KOPT-K1 (cell line): Measurements from ENCODE around the gene MED12L.

Source experiments
- H3K27ac ChIP-seq: fragments of 200-600 bp; sonication (generic); 2 replicates; pipeline ENCODE4 v1.5.1; 2016; ENCODE audit warnings: antibody characterized with exemption, mild to moderate bottlenecking, low read depth, low read length; ENCODE audit not compliant: poor library complexity, severe bottlenecking
- H3K36me3 ChIP-seq: fragments of 200-600 bp; sonication (generic); 2 replicates; pipeline ENCODE4 v1.5.1; 2017; ENCODE audit warnings: antibody characterized with exemption, mild to moderate bottlenecking, low read length, moderate library complexity; ENCODE audit not compliant: insufficient read depth
- H3K9me3 ChIP-seq: fragments of 200-600 bp; sonication (generic); 2 replicates; pipeline ENCODE4 v1.5.1; 2017; ENCODE audit warnings: antibody characterized with exemption, low read length, mild to moderate bottlenecking; ENCODE audit not compliant: insufficient read depth, poor library complexity, severe bottlenecking

The MED12L gene

DNA sequence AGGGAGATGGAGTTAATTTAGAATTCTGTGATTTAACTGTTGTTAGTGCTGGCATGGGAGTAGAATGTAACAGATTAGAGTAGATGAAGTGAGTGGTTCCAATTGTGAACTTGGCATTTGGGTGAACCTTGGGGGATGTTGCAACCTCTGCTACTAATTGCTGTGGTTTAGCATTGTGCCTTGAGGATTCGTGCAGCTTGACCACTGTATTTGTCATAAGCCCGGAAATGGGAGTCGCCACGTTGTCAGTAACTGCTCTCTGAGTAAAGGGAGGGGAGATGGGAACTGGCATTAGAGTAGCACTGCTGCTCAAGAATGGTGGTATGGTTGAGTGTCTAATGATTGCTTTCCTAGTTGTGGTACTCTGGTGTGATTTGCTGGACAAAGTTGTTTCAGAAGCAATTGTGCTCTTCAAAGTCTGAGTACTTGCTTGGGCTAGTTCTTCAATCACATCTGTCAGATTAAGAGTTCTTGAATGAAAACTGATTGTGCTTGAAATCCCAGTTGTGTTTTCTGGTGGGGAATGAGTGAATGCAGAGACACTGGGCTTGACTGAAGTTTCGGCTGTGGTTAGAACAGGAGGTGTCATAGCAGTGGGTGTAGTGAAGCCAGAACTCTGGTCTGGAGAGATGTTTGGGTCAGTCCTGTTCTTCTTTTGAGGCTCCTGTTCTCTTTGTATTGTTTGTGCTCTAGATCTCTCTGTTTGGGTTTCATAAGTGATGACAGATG, 360.0 kb downstream of the MED12L start:
- no peak overlapping the region for H3K27ac ChIP-seq
- no peaks in the 10 kb centered on the region for H3K9me3 ChIP-seq
- H3K36me3 ChIP-seq, result no peaks in the 10 kb centered on the region

DNA sequence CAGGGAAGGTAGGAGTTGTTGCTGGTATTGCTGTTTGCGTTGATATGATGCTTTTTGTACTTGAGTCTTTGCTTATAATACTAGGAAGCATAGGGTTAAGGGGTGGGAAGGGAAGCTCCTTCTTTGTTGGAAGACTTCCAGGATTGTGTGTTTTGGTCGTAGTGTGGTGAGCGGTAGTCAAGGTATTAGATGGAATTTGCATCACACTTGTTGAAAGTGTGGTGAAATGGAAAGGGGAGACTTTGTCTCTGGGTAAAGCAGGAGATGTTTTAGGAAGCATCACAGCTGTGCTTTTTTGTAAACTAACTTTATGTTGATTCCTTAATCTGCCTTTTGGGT, 360.5 kb downstream of the MED12L start:
- no peak overlapping the region for H3K27ac ChIP-seq
- no peaks in the 10 kb centered on the region for H3K36me3 ChIP-seq
- H3K9me3 ChIP-seq, result no peaks in the 10 kb centered on the region

DNA sequence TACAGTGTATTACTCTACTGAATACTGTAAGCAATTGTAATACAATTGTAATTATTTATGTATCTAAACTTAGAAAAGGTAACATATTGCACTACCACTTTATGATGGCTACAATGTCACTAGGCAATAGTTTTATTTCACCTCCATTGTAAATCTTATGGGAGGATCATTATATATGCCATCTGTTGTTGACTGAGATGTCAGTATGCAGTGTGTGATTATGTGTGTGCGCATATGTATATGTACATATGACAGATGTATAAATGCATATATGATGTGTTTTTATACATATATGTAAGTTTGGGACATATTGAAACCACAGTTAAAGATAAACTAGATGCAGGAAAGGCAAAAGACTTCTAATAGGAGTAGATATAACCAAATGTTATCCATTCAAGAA, 366.9 kb downstream of the MED12L start:
- no peaks in the 10 kb centered on the region for H3K9me3 ChIP-seq
- H3K36me3 ChIP-seq, result no peaks in the 10 kb centered on the region
- H3K27ac ChIP-seq, result no peak overlapping the region

DNA sequence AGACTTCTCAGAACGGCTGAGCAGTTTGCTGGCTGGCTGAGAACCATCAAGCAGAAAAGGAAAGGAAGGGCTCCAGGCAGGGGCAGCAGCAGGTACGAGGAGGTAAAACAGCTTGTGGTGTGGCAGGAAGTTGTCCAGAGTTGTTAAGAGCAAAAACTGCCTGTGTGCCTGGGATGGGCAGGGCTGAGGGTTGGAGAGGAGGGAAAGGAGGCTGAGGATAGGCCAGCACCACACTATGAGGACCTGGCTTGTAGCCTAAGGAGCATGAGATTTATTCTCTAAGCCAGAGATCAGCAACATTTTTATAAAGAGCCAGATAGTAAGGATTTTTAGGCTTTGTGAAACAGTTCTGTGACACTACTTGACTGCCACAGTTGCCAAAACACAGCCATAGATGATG, 367.4 kb downstream of the MED12L start:
- Histone ChIP-seq H3K27ac (no peak overlapping the region), H3K9me3 (no peaks in the 10 kb centered on the region), H3K36me3 (no peaks in the 10 kb centered on the region)

DNA sequence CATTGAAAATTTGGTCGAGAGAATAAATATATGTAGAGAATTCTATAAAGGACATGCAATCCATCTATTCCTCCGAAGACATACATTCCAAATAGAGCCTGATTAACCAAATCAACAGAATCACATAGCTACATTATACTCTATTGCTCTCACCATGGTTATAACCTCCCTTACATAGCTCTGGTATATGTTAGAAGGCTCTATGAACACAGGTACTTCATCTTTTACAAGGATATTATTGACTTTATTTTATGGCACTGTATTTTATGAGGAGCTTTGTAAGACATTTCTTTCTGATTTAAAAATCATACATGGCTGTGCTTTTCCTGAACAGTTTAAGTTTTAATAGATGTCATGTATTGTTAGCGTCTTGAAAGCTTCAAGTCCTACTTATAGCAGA, 370.6 kb downstream of the MED12L start:
- no peak overlapping the region for H3K27ac ChIP-seq
- H3K36me3 ChIP-seq, result no peaks in the 10 kb centered on the region
- H3K9me3 ChIP-seq, result no peaks in the 10 kb centered on the region

DNA sequence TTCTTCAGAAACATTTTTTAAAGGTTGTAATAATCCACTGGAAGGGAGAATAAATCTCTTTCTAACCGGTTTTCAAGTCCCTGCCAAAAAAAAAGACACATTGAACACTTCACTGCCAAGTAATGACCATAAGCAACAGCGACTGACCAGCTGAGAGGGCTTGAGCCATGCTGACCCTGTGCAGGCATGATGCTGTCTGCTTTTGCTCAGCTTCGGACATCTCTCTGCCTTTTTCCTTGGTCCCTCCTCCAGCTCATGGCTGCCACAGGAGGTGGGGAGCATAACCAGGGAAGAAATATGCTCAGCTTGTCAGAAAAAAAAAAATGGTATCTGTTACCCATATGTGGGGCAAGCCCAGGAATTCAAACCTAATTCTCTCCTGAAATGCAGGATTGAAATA, 373.9 kb downstream of the MED12L start:
- no peaks in the 10 kb centered on the region for H3K9me3 ChIP-seq
- H3K36me3 ChIP-seq, result no peaks in the 10 kb centered on the region
- no peak overlapping the region for H3K27ac ChIP-seq

DNA sequence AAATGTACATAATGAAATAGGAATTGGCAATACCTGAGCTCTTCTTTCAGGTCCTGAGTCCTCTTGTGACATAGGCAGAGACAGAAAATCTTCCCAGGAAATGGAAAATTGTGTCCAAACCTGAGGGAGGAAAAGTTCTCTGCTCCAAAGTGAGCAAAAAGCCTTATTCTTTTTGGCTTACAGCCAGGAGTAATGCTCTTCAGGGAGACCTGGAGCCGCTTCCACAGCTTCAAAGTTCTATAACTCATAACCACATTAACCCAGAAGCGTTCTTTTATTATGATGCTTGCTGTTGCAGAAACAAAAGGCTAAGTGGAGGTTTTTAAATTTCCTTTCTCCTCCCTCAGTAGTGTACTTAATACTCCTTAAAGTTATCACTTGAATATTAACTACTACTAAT, 374.8 kb downstream of the MED12L start:
- Histone ChIP-seq H3K36me3 (no peaks in the 10 kb centered on the region), H3K9me3 (no peaks in the 10 kb centered on the region), H3K27ac (no peak overlapping the region)

DNA sequence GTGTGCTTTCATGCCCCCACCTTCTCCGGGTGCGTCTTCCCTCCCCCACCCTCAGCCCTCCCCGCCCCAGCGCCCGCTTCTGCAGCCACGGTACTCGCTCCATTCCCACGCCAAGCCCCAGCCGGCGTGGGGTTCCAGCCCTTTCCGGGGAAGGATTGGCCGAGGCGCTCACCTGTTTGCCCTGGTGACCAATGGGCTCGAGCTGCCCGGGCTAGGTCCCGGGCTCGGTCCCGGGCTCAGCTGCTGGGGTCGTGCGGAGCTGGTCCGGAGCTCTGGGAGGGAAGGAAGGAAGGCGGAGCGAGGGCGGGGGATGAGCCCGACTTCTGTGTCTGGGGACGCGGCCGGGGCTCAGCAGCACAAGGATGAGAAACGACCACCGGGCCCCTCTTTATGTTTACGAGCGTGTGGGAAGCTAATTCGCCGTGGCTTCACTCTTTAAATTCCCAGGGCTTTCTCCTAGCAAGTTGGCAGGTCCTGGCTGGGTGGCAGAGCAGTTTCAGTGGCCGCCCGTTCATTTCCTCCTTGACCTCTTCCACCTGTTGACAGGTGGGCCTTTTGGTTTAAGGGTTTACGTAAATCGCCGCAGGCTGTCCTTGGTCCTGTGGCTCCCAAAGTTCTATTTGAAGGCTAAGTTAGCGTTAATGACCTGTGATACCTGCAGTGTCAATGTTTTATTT, 375.4 kb downstream of the MED12L start, which contains the start of gene IGSF10:
Gene IGSF10, minus strand, starts transcription at position 288 of the 677 bp plus-strand sequence. CDS start 2,352 bp downstream, outside the sequence.
- Histone ChIP-seq H3K9me3 (no peaks in the 10 kb centered on the region), H3K27ac (no peak within 1 kb of the TSS), H3K36me3 (no peaks in the 10 kb centered on the region)

DNA sequence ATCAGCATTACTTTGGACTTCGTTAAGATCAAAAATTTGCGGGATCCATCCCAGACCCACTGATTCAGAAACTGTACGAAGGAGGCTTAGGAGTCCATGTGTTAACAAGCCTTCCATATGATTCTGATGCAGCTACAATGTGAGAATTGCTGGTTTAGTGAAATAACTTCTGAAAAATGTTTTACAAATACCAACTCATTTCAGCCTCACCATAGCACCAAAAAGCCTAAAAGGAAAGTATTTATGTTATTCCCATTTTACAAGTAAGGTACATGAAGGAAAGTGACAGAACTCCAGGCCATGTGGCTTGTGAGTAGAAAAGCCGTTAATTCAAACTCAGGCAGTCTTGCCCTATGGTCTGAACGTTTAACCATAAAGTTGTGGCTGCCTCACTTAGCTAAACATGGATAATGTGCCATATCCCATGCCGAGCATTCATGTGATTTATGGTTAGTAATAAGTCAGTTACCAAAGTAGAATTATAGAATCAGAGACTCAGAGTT, 376.9 kb downstream of the MED12L start:
- no peak overlapping the region for H3K27ac ChIP-seq
- no peaks in the 10 kb centered on the region for H3K36me3 ChIP-seq
- no peaks in the 10 kb centered on the region for H3K9me3 ChIP-seq

DNA sequence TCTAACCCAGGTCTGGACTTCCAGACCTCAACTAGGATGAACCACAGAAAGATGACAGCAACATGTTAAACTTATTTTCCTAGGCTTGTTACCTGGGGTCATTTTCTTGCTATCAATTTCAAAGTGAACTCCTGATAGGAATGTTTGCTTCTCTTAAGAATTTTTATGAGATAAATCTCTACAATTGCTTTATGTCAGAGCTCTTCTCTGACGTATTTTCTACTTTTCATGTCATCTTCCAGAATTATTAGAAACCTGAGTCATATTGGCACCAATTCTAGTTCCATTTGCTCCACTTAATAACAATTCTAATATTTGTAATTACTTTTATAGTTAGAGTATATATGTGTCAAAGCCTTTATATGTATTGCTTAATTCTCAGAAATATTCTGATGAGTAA, 377.5 kb downstream of the MED12L start:
- Histone ChIP-seq H3K9me3 (no peaks in the 10 kb centered on the region), H3K36me3 (no peaks in the 10 kb centered on the region), H3K27ac (no peak overlapping the region)

DNA sequence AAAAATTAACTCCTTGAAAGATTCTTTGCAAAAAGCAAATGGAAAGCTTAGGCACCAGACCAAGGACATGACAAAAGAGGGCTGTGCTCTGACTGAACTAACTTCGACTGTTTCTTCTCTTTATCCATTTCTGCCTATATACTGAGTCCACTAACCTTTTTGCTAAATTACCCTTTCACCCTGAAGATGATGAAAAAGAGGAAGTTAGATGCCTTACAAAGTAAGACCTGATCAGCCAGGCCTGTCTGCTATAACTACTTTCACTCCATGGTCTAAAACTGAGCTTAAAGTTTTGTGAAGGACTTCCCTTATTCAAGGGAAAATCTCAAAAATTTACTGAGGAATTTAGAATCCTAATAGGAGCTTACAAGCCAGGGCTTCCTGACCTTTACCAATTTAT, 381.6 kb downstream of the MED12L start:
- no peaks in the 10 kb centered on the region for H3K36me3 ChIP-seq
- no peak overlapping the region for H3K27ac ChIP-seq
- H3K9me3 ChIP-seq, result no peaks in the 10 kb centered on the region

DNA sequence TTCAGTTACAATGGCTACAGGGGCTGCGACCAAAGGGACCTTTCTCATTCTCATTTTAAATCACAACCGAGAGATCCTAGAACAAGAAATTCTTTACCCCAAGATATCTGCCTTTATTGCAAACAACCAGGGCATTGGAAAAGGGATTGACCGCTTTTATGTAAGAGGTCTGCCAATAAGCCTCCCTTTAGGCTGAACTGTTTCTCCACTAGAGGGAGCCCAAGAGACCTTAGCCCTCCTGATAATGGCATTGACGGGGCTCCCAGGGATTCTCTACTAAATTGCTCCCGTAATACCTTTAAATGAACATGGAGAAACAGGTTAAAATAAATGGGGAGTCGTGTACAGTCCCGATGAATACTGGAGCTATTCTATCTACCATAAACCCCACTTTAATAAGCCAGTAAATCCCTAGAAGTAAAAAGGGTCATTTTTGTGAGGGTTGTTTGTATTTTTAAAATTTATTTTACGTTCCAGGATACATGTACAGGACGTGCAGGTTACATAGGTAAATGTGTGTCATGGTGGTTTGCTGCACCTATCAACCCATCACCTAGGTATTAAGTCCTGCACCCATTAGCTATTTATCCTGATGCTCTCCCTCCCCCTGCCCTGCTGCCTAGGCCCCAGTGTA, 382.9 kb downstream of the MED12L start:
- no peak overlapping the region for H3K27ac ChIP-seq
- H3K9me3 ChIP-seq, result no peaks in the 10 kb centered on the region
- no peaks in the 10 kb centered on the region for H3K36me3 ChIP-seq

DNA sequence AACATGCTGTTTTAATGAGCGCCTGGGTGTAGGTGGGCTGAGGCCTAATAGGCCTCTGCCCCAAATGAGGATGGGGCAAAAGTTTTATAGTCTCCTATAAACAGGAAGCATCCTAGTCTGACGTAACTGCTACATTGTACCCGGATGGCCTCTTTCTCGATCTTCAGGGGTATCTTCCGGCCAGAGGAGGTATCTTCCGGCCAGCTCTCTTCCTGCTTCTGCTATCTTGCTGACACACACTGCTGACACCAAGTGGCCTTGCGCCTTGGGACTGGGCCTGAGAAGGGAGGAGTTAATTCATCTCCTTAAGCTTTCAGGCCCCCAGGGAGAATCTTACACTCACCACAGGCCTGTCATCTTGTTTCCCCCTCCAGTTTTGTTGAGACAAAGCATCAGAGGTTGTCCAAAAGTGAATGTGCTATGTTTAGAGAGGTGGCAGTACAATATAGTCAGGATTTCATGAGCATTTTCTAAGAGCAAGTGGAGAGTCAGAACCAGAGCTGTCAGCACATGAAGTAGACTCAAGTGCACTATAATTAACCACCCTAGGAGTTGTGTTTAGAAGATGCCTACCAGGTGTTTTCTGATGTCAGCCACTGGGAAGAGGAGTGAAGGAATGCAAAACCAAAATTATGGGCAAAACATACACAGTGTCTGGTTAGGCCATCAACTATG, 391.0 kb downstream of the MED12L start:
- Histone ChIP-seq H3K9me3 (peaks cover 2% of the 10 kb centered on the region), H3K27ac (no peak overlapping the region), H3K36me3 (no peaks in the 10 kb centered on the region)

DNA sequence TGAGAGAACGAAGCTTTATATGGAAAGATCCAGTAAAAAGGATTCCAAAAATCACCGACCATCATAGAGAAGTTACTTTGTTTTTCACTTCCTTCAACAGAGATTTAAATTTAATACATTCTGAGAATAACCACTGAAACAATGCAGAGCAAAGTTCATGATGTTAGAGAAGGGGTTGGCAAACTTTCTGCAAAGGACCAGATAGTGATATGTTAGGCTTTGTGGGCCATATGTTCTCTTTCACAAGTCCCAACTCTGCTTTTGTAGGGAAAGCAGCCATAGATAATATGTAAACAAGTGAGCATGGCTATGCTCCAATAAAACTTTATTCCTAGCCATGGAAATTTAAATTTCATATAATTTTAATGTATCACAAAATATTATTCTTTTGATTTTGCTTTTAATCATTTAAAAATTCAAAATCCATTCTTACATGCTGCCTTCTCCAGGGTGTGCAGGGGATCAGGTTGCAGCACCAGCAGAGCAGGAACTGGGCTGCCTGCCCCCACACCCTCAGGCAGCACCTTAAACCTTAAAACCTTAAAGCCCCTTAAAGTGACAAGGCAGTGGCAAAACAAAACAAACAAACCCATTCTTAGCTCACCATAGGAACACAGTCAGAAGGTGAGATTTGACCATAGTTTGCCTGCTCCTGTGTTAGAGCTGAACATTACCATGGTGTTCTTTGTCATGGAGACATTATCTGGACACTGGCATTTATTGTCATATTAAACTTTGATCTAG, 392.3 kb downstream of the MED12L start:
- peaks cover 12% of the 10 kb centered on the region for H3K9me3 ChIP-seq
- H3K27ac ChIP-seq, result no peak overlapping the region
- H3K36me3 ChIP-seq, result no peaks in the 10 kb centered on the region

DNA sequence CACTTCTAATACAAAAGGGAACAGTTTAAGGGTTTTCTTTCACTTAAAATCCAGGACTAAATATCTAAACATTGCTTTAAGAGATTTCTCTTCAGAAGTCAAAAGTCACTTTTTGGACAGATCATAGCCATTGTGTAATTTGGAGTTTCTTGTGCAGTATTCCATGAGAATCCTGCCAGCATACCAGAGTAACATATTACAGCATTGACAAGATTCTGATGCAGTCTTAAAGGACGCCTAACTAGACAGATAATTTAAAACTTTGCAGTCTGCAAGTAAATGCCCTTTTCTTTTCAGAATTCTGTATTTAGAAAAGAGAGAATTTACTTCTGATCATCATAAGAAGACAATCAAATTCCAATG, 392.9 kb downstream of the MED12L start:
- no peaks in the 10 kb centered on the region for H3K36me3 ChIP-seq
- H3K9me3 ChIP-seq, result peaks cover 12% of the 10 kb centered on the region
- no peak overlapping the region for H3K27ac ChIP-seq
